ENCODE measurements around the gene SETD4. TPM values are rescaled to one million over a fixed set of nuclear protein-coding genes. Genes with fewer than 3 reads are reported as not detected.
A peak's percentile ranks its signal among the peaks of the same experiment; 100 is the strongest.

Gene SETD4
- 19.6 and 25.1 TPM in 2 replicates for total RNA-seq
- polyA plus RNA-seq = 12.0 and 13.0 TPM in 2 replicates
- polyA plus RNA-seq (2011; cell fraction: cytosol; rRNA removed) = 11.1 and 12.5 TPM in 2 replicates
- polyA plus RNA-seq (2011; cell fraction: nucleus; rRNA removed) = 29.1 and 33.1 TPM in 2 replicates
- polyA plus RNA-seq (2012) = 11.7 and 15.8 TPM in 2 replicates
- 16.9 and 17.8 TPM in 2 replicates for polyA minus RNA-seq
- 7.6 TPM for polyA minus RNA-seq (2011; cell fraction: cytosol; rRNA and poly(A)+ RNA removed)
- polyA minus RNA-seq (2011; cell fraction: nucleus; rRNA and poly(A)+ RNA removed) = 11.6 and 24.5 TPM in 2 replicates
- percentile 69 among the genes with signal in this experiment for Bru-seq, nascent RNA
- percentile 64 among the genes with signal in this experiment for BruChase-seq, experiment 1, labeled RNA remaining after a 6-hour chase
- percentile 65 among the genes with signal in this experiment for BruChase-seq, experiment 2, labeled RNA remaining after a 2-hour chase
- long read RNA-seq, partial matches to known transcripts = 40 of 55 reads
- long read RNA-seq, other reads (novel, unspliced or antisense) = 13 of 55 reads

- H3K4me3 ChIP-seq (replicated peaks in 1 of 3; ENCODE audit: insufficient read depth in 1 of 3, low read depth in 1 of 3, low read length in 3 of 3) = peak within 1 kb of the TSS; percentile 16 to 96 (median 66)
- H3K36me3 ChIP-seq (ENCODE audit: control insufficient read depth in 2 of 2, extremely low read depth in 1 of 2, insufficient read depth in 2 of 2, low read length in 2 of 2) = peaks cover 7 to 8% of the 10 kb centered on the region in 2 experiments
- H3K9me1 ChIP-seq (replicated peaks; ENCODE audit: control insufficient read depth, extremely low read depth, insufficient read depth, low read length) = no peaks in the 10 kb centered on the region
- no peaks in the 10 kb centered on the region for H3K9me3 ChIP-seq (replicated peaks; ENCODE audit: control insufficient read depth, insufficient read depth, low read length)
- H3K27me3 ChIP-seq (ENCODE audit: control insufficient read depth in 2 of 2, insufficient read depth in 2 of 2, low read length in 2 of 2) = no peaks in the 10 kb centered on the region
- H4K20me1 ChIP-seq (replicated peaks; ENCODE audit: control insufficient read depth, extremely low read depth, insufficient read depth, low read length) = no peaks in the 10 kb centered on the region
- FAIRE-seq (peak; percentile 98), DNase-seq (ENCODE audit: low read depth, low spot score) (peak; percentile 91)
- intact Hi-C loops (cut with micrococcal nuclease) (loop anchor here (5.0 kb wide), 1 partner anchor 52 kb away; no protein-coding TSS in a partner anchor), dilution Hi-C loops (cut with MboI; ENCODE audit: extremely low pct_ligation_motif_present, low sequenced_read_pairs) (no loop called here)
- peak within 1 kb of the TSS; percentile 38 for H2AFZ ChIP-seq (ENCODE audit: low read depth, low read length)
- H3K4me1 ChIP-seq (ENCODE audit: control insufficient read depth, extremely low read depth, insufficient read depth, low read length) = peaks cover 4% of the 10 kb centered on the region
- CTCF ChIA-PET = interaction anchor here (0.8 to 2.0 kb wide), 7 partner anchors 10 to 65 kb away, joined by 3 to 12 read pairs (median 4); partner anchors contain the start of gene CBR1
- TF ChIP-seq CTCF (IDR thresholded peaks at IDR 0.05; ENCODE audit: extremely low read depth in 1 of 2, insufficient read depth in 1 of 2, low read depth in 1 of 2, low read length in 2 of 2) (no peak), MAX (IDR thresholded peaks at IDR 0.05; ENCODE audit: insufficient read depth, insufficient read length) (peak; percentile 45), JUN (IDR thresholded peaks at IDR 0.05; ENCODE audit: borderline replicate concordance, insufficient read depth, insufficient read length, low read depth) (no peak), EZH2 (IDR thresholded peaks at IDR 0.05; ENCODE audit: borderline replicate concordance, low read depth, low read length, severe bottlenecking) (no peak), POLR2AphosphoS5 (IDR thresholded peaks at IDR 0.05; ENCODE audit: insufficient read depth, low read depth, low read length) (peak; percentile 92), POLR2A (IDR thresholded peaks at IDR 0.05; ENCODE audit: low read depth, low read length) (peak; percentile 91)
- TSS peak; percentile 95 for BruUV-seq (replicated peaks)
- H3K9ac ChIP-seq (replicated peaks; ENCODE audit: extremely low read depth, insufficient read depth, low read length) = peak within 1 kb of the TSS; percentile 20
- POLR2A ChIA-PET = interaction anchor here (0.6 to 1.6 kb wide), 3 partner anchors 10 to 259 kb away, joined by 3 to 10 read pairs (median 4); partner anchors contain the start of genes CBR1 and MORC3
- peak within 1 kb of the TSS; percentile 78 for H3K4me2 ChIP-seq (ENCODE audit: insufficient read depth, low read length)
- peak within 1 kb of the TSS; percentile 72 for H3K27ac ChIP-seq (ENCODE audit: insufficient read depth, low read depth, low read length)
- H3K79me2 ChIP-seq (ENCODE audit: control insufficient read depth, insufficient read depth, low read length) = peaks cover 6% of the 10 kb centered on the region
These were observed at the start of gene SETD4 for GRCh38 chr21:36060159-36060921. Gene SETD4 (minus strand): TSS chr21:36060526. CDS start chr21:36058888, 1,638 bp downstream.

Measured in endothelial cell of umbilical vein (primary cell).